ENCODE results near the gene PLXNA4. TPM values are rescaled to one million over a fixed set of nuclear protein-coding genes. Genes with fewer than 3 reads are reported as not detected.

The PLXNA4 gene
- total RNA-seq, 1 experiment from 2014 or later, result not detected

DNA sequence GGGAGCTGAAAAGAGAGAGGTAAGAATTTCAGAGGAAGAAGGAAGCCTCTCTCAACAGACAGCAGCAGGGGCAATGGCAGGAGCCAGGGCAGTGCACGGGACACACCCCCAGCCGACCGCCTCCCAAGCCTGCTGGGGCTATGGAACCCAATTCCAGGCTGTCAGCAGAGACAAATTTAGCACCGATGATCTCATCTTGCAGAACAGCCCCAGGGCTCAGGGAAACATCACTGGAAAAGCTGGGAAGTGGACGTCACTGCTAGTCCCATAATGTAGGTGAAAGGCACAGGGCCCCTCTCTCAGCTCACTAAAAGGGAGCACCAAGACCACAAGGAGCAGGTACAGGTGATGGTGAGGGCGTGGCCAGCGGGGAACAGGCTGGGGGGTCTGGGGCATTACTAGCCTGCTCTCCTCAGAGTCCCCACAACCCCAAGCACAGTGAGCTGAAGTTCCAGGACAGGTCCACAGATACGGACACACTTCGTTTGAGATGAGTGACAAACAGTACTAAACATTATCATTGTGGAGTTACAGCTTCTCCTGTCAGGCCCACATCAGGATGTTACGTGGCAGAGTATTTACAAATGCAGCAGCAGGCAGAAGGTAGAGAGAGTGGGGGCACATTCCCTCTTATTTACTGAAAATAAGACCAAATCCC lies 103.7 kb downstream of the PLXNA4 start:
- ChIA-PET POLR2A (interaction anchor here (0.6 kb wide), 2 partner anchors 10 to 1183 kb away, joined by 3 read pairs; no protein-coding TSS in a partner anchor), CTCF (interaction anchor here (0.6 kb wide), 1 partner anchor 467 kb away, joined by 3 read pairs; no protein-coding TSS in a partner anchor)
- DNase-seq (ENCODE audit: unreplicated experiment), result peak; percentile 42
- no peaks in the 10 kb centered on the region for H3K9me3 Mint-ChIP-seq (ENCODE audit: unreplicated experiment)
- no peaks in the 10 kb centered on the region for H3K4me1 Mint-ChIP-seq (ENCODE audit: insufficient read depth, unreplicated experiment)
- TF ChIP-seq CTCF (IDR thresholded peaks at IDR 0.05; ENCODE audit: unreplicated experiment), result no peak
- no peak overlapping the region for H3K27ac Mint-ChIP-seq (ENCODE audit: low read depth, unreplicated experiment)
- no peak overlapping the region for H3K4me3 Mint-ChIP-seq (ENCODE audit: unreplicated experiment)
- peaks cover 45% of the 10 kb centered on the region for H3K27me3 Mint-ChIP-seq (ENCODE audit: insufficient read depth, unreplicated experiment)
- H3K36me3 Mint-ChIP-seq (ENCODE audit: insufficient read depth, unreplicated experiment), result no peaks in the 10 kb centered on the region
- intact Hi-C loops (cut with micrococcal nuclease), result no loop called here
- BruUV-seq (replicated peaks), result no TSS peak

GRCh38 chr7:132471515-132471914 lies 104.8 kb downstream of the PLXNA4 start:
- Mint-ChIP-seq H3K36me3 (ENCODE audit: insufficient read depth, unreplicated experiment) (no peaks in the 10 kb centered on the region), H3K27me3 (ENCODE audit: insufficient read depth, unreplicated experiment) (peaks cover 35% of the 10 kb centered on the region), H3K9me3 (ENCODE audit: unreplicated experiment) (no peaks in the 10 kb centered on the region), H3K4me3 (ENCODE audit: unreplicated experiment) (no peak overlapping the region), H3K27ac (ENCODE audit: low read depth, unreplicated experiment) (no peak overlapping the region), H3K4me1 (ENCODE audit: insufficient read depth, unreplicated experiment) (no peaks in the 10 kb centered on the region)
- ChIA-PET POLR2A (no interaction called here), CTCF (no interaction called here)
- no peak for DNase-seq (ENCODE audit: unreplicated experiment)
- no TSS peak for BruUV-seq (replicated peaks)
- intact Hi-C loops (cut with micrococcal nuclease), result no loop called here
- no peak for TF ChIP-seq CTCF (IDR thresholded peaks at IDR 0.05; ENCODE audit: unreplicated experiment)

DNA sequence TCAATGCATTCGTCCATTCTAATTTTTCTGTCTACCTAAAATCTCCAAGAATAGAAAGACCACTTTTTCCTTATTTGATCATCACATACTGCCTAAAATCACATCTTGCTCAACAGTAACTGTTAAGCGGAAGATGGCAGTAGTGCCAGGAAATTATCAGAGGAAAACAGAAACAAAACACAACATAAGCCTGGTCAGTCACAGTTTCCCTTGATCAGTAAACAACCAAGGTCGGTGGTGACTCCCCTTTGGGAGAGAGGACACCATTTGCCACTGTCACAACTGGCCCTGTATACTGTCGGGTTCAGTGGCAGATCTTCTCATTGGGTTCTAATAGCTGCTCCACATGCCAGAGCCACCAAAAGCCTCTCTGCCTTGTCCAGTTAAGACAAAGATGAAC lies 106.6 kb downstream of the PLXNA4 start:
- BruUV-seq (replicated peaks), result no TSS peak
- CTCF ChIA-PET, result no interaction called here
- Mint-ChIP-seq H3K27me3 (ENCODE audit: insufficient read depth, unreplicated experiment) (peaks cover 17% of the 10 kb centered on the region), H3K36me3 (ENCODE audit: insufficient read depth, unreplicated experiment) (no peaks in the 10 kb centered on the region), H3K9me3 (ENCODE audit: unreplicated experiment) (no peaks in the 10 kb centered on the region), H3K27ac (ENCODE audit: low read depth, unreplicated experiment) (no peak overlapping the region), H3K4me3 (ENCODE audit: unreplicated experiment) (no peak overlapping the region), H3K4me1 (ENCODE audit: insufficient read depth, unreplicated experiment) (no peaks in the 10 kb centered on the region)
- POLR2A ChIA-PET, result no interaction called here
- DNase-seq (ENCODE audit: unreplicated experiment), result no peak
- intact Hi-C loops (cut with micrococcal nuclease), result loop anchor here (5.0 kb wide), 1 partner anchor 563 kb away; no protein-coding TSS in a partner anchor
- TF ChIP-seq CTCF (IDR thresholded peaks at IDR 0.05; ENCODE audit: unreplicated experiment), result no peak

DNA sequence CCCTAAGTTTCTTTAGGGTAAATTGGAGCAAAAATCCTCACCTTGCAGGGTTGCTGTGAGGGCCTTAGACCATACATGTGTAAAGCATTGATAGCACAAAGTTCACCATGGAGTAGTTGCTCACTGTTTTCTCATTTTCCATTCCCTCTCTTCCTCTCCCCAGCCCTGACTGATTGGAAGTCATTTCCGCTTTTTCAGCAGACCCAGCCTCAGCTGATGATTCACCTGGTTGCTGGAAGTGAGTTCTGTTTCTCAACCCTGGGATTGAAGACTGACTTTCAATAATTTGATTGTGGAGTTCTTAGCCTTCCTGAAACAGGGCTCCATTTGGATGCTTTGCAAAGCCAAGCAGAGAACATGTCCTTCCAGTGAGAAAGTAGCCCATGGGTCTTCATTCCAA lies 107.0 kb downstream of the PLXNA4 start:
- POLR2A ChIA-PET, result no interaction called here
- Mint-ChIP-seq H3K9me3 (ENCODE audit: unreplicated experiment) (no peaks in the 10 kb centered on the region), H3K4me1 (ENCODE audit: insufficient read depth, unreplicated experiment) (no peaks in the 10 kb centered on the region), H3K4me3 (ENCODE audit: unreplicated experiment) (no peak overlapping the region), H3K27ac (ENCODE audit: low read depth, unreplicated experiment) (no peak overlapping the region), H3K36me3 (ENCODE audit: insufficient read depth, unreplicated experiment) (no peaks in the 10 kb centered on the region), H3K27me3 (ENCODE audit: insufficient read depth, unreplicated experiment) (peaks cover 12% of the 10 kb centered on the region)
- CTCF ChIA-PET, result interaction anchor here (0.6 kb wide), 1 partner anchor 103 kb away, joined by 3 read pairs; no protein-coding TSS in a partner anchor
- TF ChIP-seq CTCF (IDR thresholded peaks at IDR 0.05; ENCODE audit: unreplicated experiment), result no peak
- DNase-seq (ENCODE audit: unreplicated experiment), result peak; percentile 36
- BruUV-seq (replicated peaks), result no TSS peak
- intact Hi-C loops (cut with micrococcal nuclease), result loop anchor here (5.0 kb wide), 1 partner anchor 563 kb away; no protein-coding TSS in a partner anchor
